Stimulated activated CD4-positive, alpha-beta T cell treated with anti-CD3 and anti-CD28 coated beads, TNF-alpha, amount 100 ng/mL, for 1 hour (primary cell): Measurements from ENCODE around the gene PLXNA3.

ENCODE experiments used
- DNase-seq, 3 donors: peaks; one replicate each; pipeline ENCODE4 v3.0.0-alpha.2; 2020; ENCODE audit warnings: low read depth in 3 of 3, low spot score in 1 of 3

The PLXNA3 gene

GRCh38 chrX:154435171-154435733 lies 22.8 kb upstream of the PLXNA3 start:
- DNase-seq = no peak

- peak in 1 of 3 donors; percentile 32 for DNase-seq
These were observed 21.6 kb upstream of the PLXNA3 start for GRCh38 chrX:154436374-154436982.

GRCh38 chrX:154436983-154437752 lies 20.9 kb upstream of the PLXNA3 start, which contains the start of gene GDI1:
GDI1 (plus strand) TSS chrX:154437154; CDS start chrX:154437255, 101 bp downstream.
- DNase-seq = peak in 1 of 3 donors; percentile 37

- no peak for DNase-seq
These were observed 19.8 kb upstream of the PLXNA3 start for GRCh38 chrX:154437971-154438893.

- no peak for DNase-seq
These were observed 18.2 kb upstream of the PLXNA3 start for GRCh38 chrX:154439841-154440240.

GRCh38 chrX:154440623-154441357 lies 17.3 kb upstream of the PLXNA3 start:
- no peak for DNase-seq

- DNase-seq = no peak
These were observed 16.5 kb upstream of the PLXNA3 start for GRCh38 chrX:154441564-154441963.

GRCh38 chrX:154441984-154442707 lies 15.9 kb upstream of the PLXNA3 start:
- DNase-seq = no peak

- no peak for DNase-seq
These were observed 14.6 kb upstream of the PLXNA3 start for GRCh38 chrX:154443479-154443910.

- peak; percentile 13 to 54 (median 32) for DNase-seq
These were observed 13.9 kb upstream of the PLXNA3 start, which contains the start of gene FAM50A for GRCh38 chrX:154443992-154444754. FAM50A (plus strand) TSS chrX:154444141; CDS start chrX:154444236, 95 bp downstream.

- DNase-seq = no peak
These were observed 13.3 kb upstream of the PLXNA3 start for GRCh38 chrX:154444755-154445246.

- DNase-seq = no peak
These were observed 12.3 kb upstream of the PLXNA3 start for GRCh38 chrX:154445776-154446175.

- no peak for DNase-seq
These were observed 11.7 kb upstream of the PLXNA3 start for GRCh38 chrX:154446430-154446829.

GRCh38 chrX:154448484-154448883 lies 9.6 kb upstream of the PLXNA3 start:
- DNase-seq = no peak

- DNase-seq = no peak
These were observed 8.5 kb upstream of the PLXNA3 start for GRCh38 chrX:154449618-154450017.

GRCh38 chrX:154450312-154450711 lies 7.8 kb upstream of the PLXNA3 start:
- DNase-seq = no peak

GRCh38 chrX:154452823-154453222 lies 5.3 kb upstream of the PLXNA3 start:
- DNase-seq = no peak

- DNase-seq = peak in 1 of 3 donors; percentile 20
These were observed 478 bp upstream of the PLXNA3 start for GRCh38 chrX:154457491-154458115.
